Astrocyte (in vitro differentiated cells and primary cell): Measurements from ENCODE around the gene SPOPL. TPM values are rescaled to one million over a fixed set of nuclear protein-coding genes. Genes with fewer than 3 reads are reported as not detected.

Experiments
- DNase-seq: peaks from one replicate; pipeline ENCODE4 v3.0.0-alpha.2; 2010; ENCODE audit warnings: low read depth
- FAIRE-seq: peaks from 2 replicates; lab custom pipeline; 2011; peaks lifted over from hg19 to GRCh38; lab: Jason Lieb, UNC
- H2AFZ ChIP-seq: 2 replicates; pipeline ENCODE4 v1.6.0; 2012; ENCODE audit warnings: low read depth, low read length, inconsistent platforms
- H3K27ac ChIP-seq: 2 replicates; pipeline ENCODE4 v1.5.1; 2011; ENCODE audit warnings: low read depth, low read length, inconsistent platforms
- H3K27me3 ChIP-seq: 2 replicates; pipeline ENCODE4 v1.6.0; 2011; ENCODE audit warnings: low read length, inconsistent platforms; ENCODE audit not compliant: insufficient read depth
- H3K36me3 ChIP-seq: 2 replicates; pipeline ENCODE4 v1.5.1; 2011; ENCODE audit warnings: low read length, inconsistent platforms; ENCODE audit not compliant: insufficient read depth
- H3K4me1 ChIP-seq: 2 replicates; pipeline ENCODE4 v1.5.1; 2011; ENCODE audit warnings: low read length, inconsistent platforms; ENCODE audit not compliant: insufficient read depth
- H3K4me2 ChIP-seq: 2 replicates; pipeline ENCODE4 v1.6.0; 2012; ENCODE audit warnings: low read length, inconsistent platforms
- H3K4me3 ChIP-seq: 2 replicates; pipeline ENCODE4 v1.5.1; 2011; ENCODE audit warnings: low read depth, mild to moderate bottlenecking, low read length, inconsistent platforms; ENCODE audit not compliant: insufficient read depth
- H3K79me2 ChIP-seq: 2 replicates; pipeline ENCODE4 v1.6.0; 2012; ENCODE audit warnings: mild to moderate bottlenecking, low read length, inconsistent platforms; ENCODE audit not compliant: insufficient read depth
- H3K9ac ChIP-seq: 2 replicates; pipeline ENCODE4 v1.6.0; 2012; ENCODE audit warnings: mild to moderate bottlenecking, low read length, inconsistent platforms
- H3K9me3 ChIP-seq: 2 replicates; pipeline ENCODE4 v1.5.1; 2012; ENCODE audit warnings: low read depth, mild to moderate bottlenecking, low read length, inconsistent platforms; ENCODE audit not compliant: insufficient read depth
- H4K20me1 ChIP-seq: 2 replicates; pipeline ENCODE4 v1.6.0; 2012; ENCODE audit warnings: low read length, inconsistent platforms; ENCODE audit not compliant: insufficient read depth
- H3K27ac Mint-ChIP-seq: one replicate; pipeline ENCODE4 v1.8.0; 2021; ENCODE audit warnings: mild to moderate bottlenecking, mixed read lengths; ENCODE audit not compliant: unreplicated experiment
- H3K27me3 Mint-ChIP-seq: one replicate; pipeline ENCODE4 v1.8.0; 2021; ENCODE audit warnings: low read depth, mixed read lengths; ENCODE audit not compliant: unreplicated experiment
- H3K36me3 Mint-ChIP-seq: one replicate; pipeline ENCODE4 v1.8.0; 2021; ENCODE audit warnings: low read depth, mixed read lengths; ENCODE audit not compliant: unreplicated experiment
- H3K4me1 Mint-ChIP-seq: one replicate; pipeline ENCODE4 v1.8.0; 2021; ENCODE audit warnings: low read depth, mixed read lengths; ENCODE audit not compliant: unreplicated experiment
- H3K4me3 Mint-ChIP-seq: one replicate; pipeline ENCODE4 v1.8.0; 2021; ENCODE audit warnings: mild to moderate bottlenecking, moderate library complexity, mixed read lengths; ENCODE audit not compliant: unreplicated experiment
- H3K9me3 Mint-ChIP-seq: one replicate; pipeline ENCODE4 v1.8.0; 2021; ENCODE audit warnings: mild to moderate bottlenecking, mixed read lengths; ENCODE audit not compliant: unreplicated experiment
- CTCF ChIP-seq: IDR thresholded peaks from 2 replicates; pipeline ENCODE4 v1.5.1; 2011; ENCODE audit warnings: low read depth, mild to moderate bottlenecking, inconsistent platforms, low read length, moderate library complexity; ENCODE audit not compliant: insufficient read depth
- EZH2 ChIP-seq: IDR thresholded peaks from 2 replicates; pipeline ENCODE4 v1.6.1; 2012; ENCODE audit warnings: mild to moderate bottlenecking, low read length, inconsistent platforms; ENCODE audit not compliant: insufficient read depth
- total RNA-seq: library from RNA; stranded (reverse); gene quantifications from 2 replicates; pipeline ENCODE4 v1.2.1, GENCODE V29; 2021

Gene SPOPL
- total RNA-seq, 1 donor from 2014 or later = 23.2 TPM

GRCh38 chr2:138491495-138491862 is 10.1 kb upstream of the SPOPL start:
- TF ChIP-seq EZH2 (no peak), CTCF (no peak)
- Mint-ChIP-seq H3K9me3 (no peaks in the 10 kb centered on the region), H3K4me1 (peaks cover 14% of the 10 kb centered on the region), H3K36me3 (peaks cover 5% of the 10 kb centered on the region), H3K4me3 (no peak overlapping the region), H3K27me3 (no peaks in the 10 kb centered on the region), H3K27ac (no peak overlapping the region)
- Histone ChIP-seq H3K9me3 (no peaks in the 10 kb centered on the region), H4K20me1 (no peaks in the 10 kb centered on the region), H3K4me1 (no peaks in the 10 kb centered on the region), H3K4me3 (no peak overlapping the region), H3K27me3 (no peaks in the 10 kb centered on the region), H3K79me2 (no peaks in the 10 kb centered on the region), H3K27ac (no peak overlapping the region), H3K36me3 (no peaks in the 10 kb centered on the region), H2AFZ (no peak overlapping the region), H3K4me2 (no peak overlapping the region), H3K9ac (no peak overlapping the region)
- no peak for DNase-seq
- no peak for FAIRE-seq

- H3K36me3 ChIP-seq = no peaks in the 10 kb centered on the region
- Mint-ChIP-seq H3K4me1 (peaks cover 14% of the 10 kb centered on the region), H3K4me3 (no peak overlapping the region), H3K27me3 (no peaks in the 10 kb centered on the region), H3K9me3 (no peaks in the 10 kb centered on the region), H3K36me3 (peaks cover 5% of the 10 kb centered on the region), H3K27ac (no peak overlapping the region)
- TF ChIP-seq CTCF = no peak
- no peak for TF ChIP-seq EZH2
- H2AFZ ChIP-seq = no peak overlapping the region
- no peak overlapping the region for H3K4me3 ChIP-seq
- no peaks in the 10 kb centered on the region for H3K4me1 ChIP-seq
- DNase-seq (no peak), FAIRE-seq (no peak)
- no peaks in the 10 kb centered on the region for H3K27me3 ChIP-seq
- H3K9ac ChIP-seq = no peak overlapping the region
- H3K79me2 ChIP-seq = no peaks in the 10 kb centered on the region
- no peak overlapping the region for H3K27ac ChIP-seq
- H4K20me1 ChIP-seq = no peaks in the 10 kb centered on the region
- no peak overlapping the region for H3K4me2 ChIP-seq
- H3K9me3 ChIP-seq = no peaks in the 10 kb centered on the region
These were observed 9.4 kb upstream of the SPOPL start for GRCh38 chr2:138492160-138492559.

- FAIRE-seq = no peak
These were observed 8.2 kb upstream of the SPOPL start for GRCh38 chr2:138493334-138493733.

More at GRCh38 chr2:138493334-138493733, 8.2 kb upstream of the SPOPL start:
- no peaks in the 10 kb centered on the region for H4K20me1 ChIP-seq
- H3K4me1 ChIP-seq = no peaks in the 10 kb centered on the region
- H3K27ac Mint-ChIP-seq = no peak overlapping the region
- TF ChIP-seq EZH2 (no peak), CTCF (no peak)
- no peak overlapping the region for H3K9ac ChIP-seq
- H3K4me3 ChIP-seq = no peak overlapping the region
- no peaks in the 10 kb centered on the region for H3K36me3 ChIP-seq
- H3K27me3 ChIP-seq = no peaks in the 10 kb centered on the region
- no peak overlapping the region for H3K4me3 Mint-ChIP-seq
- no peak overlapping the region for H2AFZ ChIP-seq
- no peaks in the 10 kb centered on the region for H3K9me3 ChIP-seq
- H3K79me2 ChIP-seq = no peaks in the 10 kb centered on the region
- no peak for DNase-seq
- H3K9me3 Mint-ChIP-seq = no peaks in the 10 kb centered on the region
- no peaks in the 10 kb centered on the region for H3K27me3 Mint-ChIP-seq
- H3K4me2 ChIP-seq = no peak overlapping the region
- H3K27ac ChIP-seq = no peak overlapping the region
- peaks cover 5% of the 10 kb centered on the region for H3K36me3 Mint-ChIP-seq
- peaks cover 14% of the 10 kb centered on the region for H3K4me1 Mint-ChIP-seq
